Keratinocyte (primary cell): ENCODE measurements around the gene DCDC2C. TPM values are rescaled to one million over a fixed set of nuclear protein-coding genes. Genes with fewer than 3 reads are reported as not detected.

ENCODE experiments used
- DNase-seq: peaks from one replicate; pipeline ENCODE4 v3.0.0-alpha.2; 2011; ENCODE audit warnings: low read depth, missing footprints, low spot score
- FAIRE-seq: peaks from 2 replicates; lab custom pipeline; 2011; peaks lifted over from hg19 to GRCh38; lab: Jason Lieb, UNC
- H2AFZ ChIP-seq: 2 replicates; pipeline ENCODE4 v1.6.0; 2012; ENCODE audit warnings: low read length, control low read depth, inconsistent platforms; ENCODE audit not compliant: control insufficient read depth
- H3K27ac ChIP-seq: 2 replicates; pipeline ENCODE4 v1.5.1; 2011; ENCODE audit warnings: low read length; ENCODE audit not compliant: control insufficient read depth, insufficient read depth
- H3K27me3 ChIP-seq: 3 replicates; pipeline ENCODE4 v1.6.0; 2011; ENCODE audit warnings: low read length; ENCODE audit not compliant: control insufficient read depth, insufficient read depth; ENCODE audit errors: extremely low read depth
- H3K36me3 ChIP-seq, 2 experiments: 2 replicates in 1 of 2; 3 replicates in 1 of 2; pipeline ENCODE4 v1.5.1; 2011; ENCODE audit warnings: low read length in 2 of 2, mild to moderate bottlenecking in 1 of 2; ENCODE audit not compliant: control insufficient read depth in 2 of 2, insufficient read depth in 2 of 2; ENCODE audit errors: extremely low read depth in 1 of 2
- H3K4me1 ChIP-seq: 3 replicates; pipeline ENCODE4 v1.5.1; 2011; ENCODE audit warnings: low read length; ENCODE audit not compliant: control insufficient read depth, insufficient read depth; ENCODE audit errors: extremely low read depth
- H3K4me2 ChIP-seq: 3 replicates; pipeline ENCODE4 v1.6.0; 2011; ENCODE audit warnings: low read depth, low read length; ENCODE audit not compliant: control insufficient read depth, insufficient read depth; ENCODE audit errors: extremely low read depth
- H3K4me3 ChIP-seq, 3 experiments: fragments of 200-600 bp in 1 of 3; sonication (generic) in 1 of 3; 2 replicates in 2 of 3; 3 replicates in 1 of 3; pipeline ENCODE4 v1.5.1; 2011 to 2016; ENCODE audit warnings: low read length in 3 of 3, mild to moderate bottlenecking in 3 of 3, control low read depth in 2 of 3, inconsistent platforms in 1 of 3, low read depth in 1 of 3, mixed read lengths in 1 of 3, mixed run types in 1 of 3, moderate library complexity in 1 of 3; ENCODE audit not compliant: control insufficient read depth in 2 of 3, insufficient read depth in 2 of 3; ENCODE audit errors: extremely low read depth in 1 of 3
- H3K79me2 ChIP-seq: 2 replicates; pipeline ENCODE4 v1.6.0; 2012; ENCODE audit warnings: low read length; ENCODE audit not compliant: control insufficient read depth, insufficient read depth
- H3K9ac ChIP-seq: 3 replicates; pipeline ENCODE4 v1.6.0; 2011; ENCODE audit warnings: low read length; ENCODE audit not compliant: control insufficient read depth, insufficient read depth; ENCODE audit errors: extremely low read depth
- H3K9me1 ChIP-seq: 3 replicates; pipeline ENCODE4 v1.6.0; 2011; ENCODE audit warnings: low read length; ENCODE audit not compliant: control insufficient read depth, insufficient read depth; ENCODE audit errors: extremely low read depth
- H3K9me3 ChIP-seq: 2 replicates; pipeline ENCODE4 v1.5.1; 2012; ENCODE audit warnings: low read depth, low read length; ENCODE audit not compliant: control insufficient read depth
- H4K20me1 ChIP-seq: 3 replicates; pipeline ENCODE4 v1.6.0; 2011; ENCODE audit warnings: low read length; ENCODE audit not compliant: control insufficient read depth, insufficient read depth; ENCODE audit errors: extremely low read depth
- CTCF ChIP-seq, 3 experiments: IDR thresholded peaks in 1 of 3; conservative IDR thresholded peaks in 1 of 3; optimal IDR thresholded peaks in 1 of 3; 2 replicates in 2 of 3; 3 replicates in 1 of 3; pipeline versions ENCODE3 to v1.5.1; 2011; ENCODE audit warnings: low read length in 3 of 3, mild to moderate bottlenecking in 3 of 3, moderate library complexity in 2 of 3, control low read depth in 1 of 3, inconsistent platforms in 1 of 3; ENCODE audit not compliant: insufficient read depth in 2 of 3; ENCODE audit errors: extremely low read depth in 1 of 3
- EZH2 ChIP-seq: IDR thresholded peaks from one replicate; pipeline ENCODE4 v1.6.1; 2012; ENCODE audit warnings: inconsistent platforms, mild to moderate bottlenecking, low read length, moderate library complexity
- dilution Hi-C: fragments of 300-500 bp; cut with MboI; formaldehyde crosslinking; loops from one replicate; pipeline ENCODE4 v1.7.0; 2020; ENCODE audit warnings: low sequenced_read_pairs; ENCODE audit not compliant: extremely low pct_ligation_motif_present
- polyA plus RNA-seq, 5 experiments: library from polyadenylated mRNA; depleted of rRNA in 3 of 5; stranded (reverse) in 3 of 5; stranded (forward) in 1 of 5; unstranded in 1 of 5; fragments of >200 nt; gene quantifications; 1 replicate in 1 of 5; 2 replicates in 3 of 5; 3 replicates in 1 of 5; pipeline versions ENCODE4 v1.2.1 to v1.2.3, GENCODE V29; 2011 to 2012; ENCODE audit warnings: missing spikeins in 2 of 5, low read depth in 1 of 5, low replicate concordance in 1 of 5

The DCDC2C gene
- polyA plus RNA-seq, 1 donor (not counting 4 experiments of a cell fraction or from before 2014, with no cell fraction given) = not detected

DNA sequence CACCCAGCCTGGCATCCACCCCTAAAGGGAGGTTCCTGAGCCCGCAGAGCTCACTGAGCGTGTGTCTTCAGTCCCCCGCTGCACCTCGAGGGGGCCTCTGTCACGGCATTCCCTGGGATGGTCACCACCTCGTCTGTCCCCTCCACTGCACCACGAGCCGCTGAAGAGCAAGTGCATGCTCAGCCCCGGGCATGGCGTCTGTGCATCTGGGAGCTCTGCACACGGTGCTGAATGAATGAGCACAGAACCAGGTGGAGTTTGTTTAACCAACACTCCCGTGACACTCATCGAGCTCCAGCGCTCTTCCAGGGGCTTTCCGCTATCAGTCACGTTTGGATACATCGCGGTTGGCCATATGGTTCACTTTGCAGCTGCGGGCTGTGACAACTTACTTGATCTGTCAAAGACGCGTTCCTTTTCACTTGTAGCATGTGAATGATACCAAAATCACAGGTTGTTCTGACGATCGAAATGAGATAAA, 36.2 kb upstream of the DCDC2C start:
- Histone ChIP-seq H3K79me2 (no peaks in the 10 kb centered on the region), H3K36me3 (no peaks in the 10 kb centered on the region), H3K4me3 (no peak overlapping the region), H3K9ac (no peak overlapping the region), H3K9me3 (no peaks in the 10 kb centered on the region), H3K4me2 (peak overlapping the region; percentile 31), H3K4me1 (peaks cover 12% of the 10 kb centered on the region), H4K20me1 (no peaks in the 10 kb centered on the region), H2AFZ (no peak overlapping the region), H3K27ac (no peak overlapping the region), H3K27me3 (no peaks in the 10 kb centered on the region), H3K9me1 (no peaks in the 10 kb centered on the region)
- no peak for TF ChIP-seq EZH2
- TF ChIP-seq CTCF (optimal IDR thresholded peaks at IDR 0.05 in 1 of 3, IDR thresholded peaks at IDR 0.05 in 1 of 3, conservative IDR thresholded peaks at IDR 0.05 in 1 of 3; ENCODE audit: extremely low read depth in 1 of 3, insufficient read depth in 2 of 3, low read length in 3 of 3) = no peak
- FAIRE-seq = peak; percentile 5
- DNase-seq = no peak
- dilution Hi-C loops = no loop called here

DNA sequence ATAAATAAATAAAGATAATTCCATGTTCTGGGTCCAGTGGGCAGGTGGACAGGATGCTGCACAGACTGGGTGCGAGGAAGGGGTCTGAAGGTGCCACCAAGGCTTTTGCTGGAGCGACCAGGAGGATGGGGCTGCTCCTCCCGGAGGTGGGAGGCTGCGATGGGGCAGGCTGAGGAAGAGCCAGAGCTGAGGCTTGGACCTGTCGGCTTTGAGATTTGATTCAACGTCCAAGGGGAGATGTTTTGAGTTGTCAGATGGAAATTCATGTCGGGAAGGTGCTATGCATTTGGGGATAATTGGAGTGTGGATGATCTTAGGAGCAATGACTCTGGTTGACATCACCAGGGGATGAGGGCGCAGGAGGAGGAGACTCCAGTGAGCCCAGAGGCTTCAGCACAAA, 33.7 kb upstream of the DCDC2C start:
- Histone ChIP-seq H3K4me3 (no peak overlapping the region), H3K9ac (no peak overlapping the region), H3K9me1 (no peaks in the 10 kb centered on the region), H3K4me2 (no peak overlapping the region), H3K27me3 (no peaks in the 10 kb centered on the region), H3K4me1 (no peaks in the 10 kb centered on the region), H4K20me1 (no peaks in the 10 kb centered on the region), H3K79me2 (no peaks in the 10 kb centered on the region), H3K36me3 (no peaks in the 10 kb centered on the region), H3K9me3 (no peaks in the 10 kb centered on the region), H3K27ac (no peak overlapping the region), H2AFZ (no peak overlapping the region)
- dilution Hi-C loops = no loop called here
- DNase-seq = no peak
- TF ChIP-seq CTCF (optimal IDR thresholded peaks at IDR 0.05 in 1 of 3, IDR thresholded peaks at IDR 0.05 in 1 of 3, conservative IDR thresholded peaks at IDR 0.05 in 1 of 3; ENCODE audit: extremely low read depth in 1 of 3, insufficient read depth in 2 of 3, low read length in 3 of 3) (no peak), EZH2 (no peak)
- FAIRE-seq = no peak
